Stimulated activated CD4-positive, alpha-beta T cell treated with anti-CD3 and anti-CD28 coated beads, TNF-alpha, amount 100 ng/mL, for 48 hours (primary cell): Measurements from ENCODE around the gene PEX5.
"Not testable (repeated sequence)": the region's sequence is repeated elsewhere in the genome, so short reads cannot be mapped to it uniquely, and the experiment has no call there.

Experiments
- DNase-seq, 3 donors: peaks; one replicate each; pipeline ENCODE4 v3.0.0-alpha.2; 2020; ENCODE audit warnings: low read depth in 3 of 3

PEX5 gene

DNA sequence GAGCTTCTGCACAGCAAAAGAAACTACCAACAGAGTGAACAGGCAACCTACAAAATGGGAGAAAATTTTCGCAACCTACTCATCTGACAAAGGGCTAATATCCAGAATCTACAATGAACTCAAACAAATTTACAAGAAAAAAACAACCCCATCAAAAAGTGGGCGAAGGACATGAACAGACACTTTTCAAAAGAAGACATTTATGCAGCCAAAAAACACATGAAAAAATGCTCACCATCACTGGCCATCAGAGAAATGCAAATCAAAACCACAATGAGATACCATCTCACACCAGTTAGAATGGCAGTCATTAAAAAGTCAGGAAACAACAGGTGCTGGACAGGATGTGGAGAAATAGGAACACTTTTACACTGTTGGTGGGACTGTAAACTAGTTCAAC is 24.3 kb downstream of the PEX5 start:
- not testable (repeated sequence) for DNase-seq

DNA sequence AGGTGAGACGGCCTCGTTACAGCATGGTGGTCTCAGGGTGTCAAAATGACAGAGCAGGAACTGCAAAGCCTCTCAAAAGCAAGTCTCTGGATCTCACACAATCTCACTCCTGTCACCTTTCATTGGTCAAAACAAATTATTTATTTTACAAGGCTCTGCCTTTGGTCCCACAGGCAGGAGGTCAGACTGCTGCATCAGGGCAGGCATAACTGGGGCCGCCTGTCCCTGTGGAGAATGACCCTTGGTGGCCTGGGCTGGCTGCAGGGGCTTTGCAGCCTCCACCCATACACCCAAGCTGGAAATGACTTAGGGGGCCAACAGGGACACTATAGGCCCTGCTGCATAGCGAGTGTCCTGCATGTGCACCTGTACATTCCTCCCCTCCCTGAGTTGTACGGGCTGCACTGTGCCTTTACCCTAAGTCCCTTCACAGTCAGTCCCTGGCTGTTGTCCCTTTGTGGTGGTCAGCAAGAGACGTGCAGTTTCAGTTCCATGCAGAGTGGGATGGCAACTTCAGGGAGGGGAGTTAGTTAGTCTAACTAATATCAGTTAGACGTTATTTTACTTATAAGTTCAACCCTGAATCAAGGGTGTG is 28.1 kb downstream of the PEX5 start:
- no peak for DNase-seq

DNA sequence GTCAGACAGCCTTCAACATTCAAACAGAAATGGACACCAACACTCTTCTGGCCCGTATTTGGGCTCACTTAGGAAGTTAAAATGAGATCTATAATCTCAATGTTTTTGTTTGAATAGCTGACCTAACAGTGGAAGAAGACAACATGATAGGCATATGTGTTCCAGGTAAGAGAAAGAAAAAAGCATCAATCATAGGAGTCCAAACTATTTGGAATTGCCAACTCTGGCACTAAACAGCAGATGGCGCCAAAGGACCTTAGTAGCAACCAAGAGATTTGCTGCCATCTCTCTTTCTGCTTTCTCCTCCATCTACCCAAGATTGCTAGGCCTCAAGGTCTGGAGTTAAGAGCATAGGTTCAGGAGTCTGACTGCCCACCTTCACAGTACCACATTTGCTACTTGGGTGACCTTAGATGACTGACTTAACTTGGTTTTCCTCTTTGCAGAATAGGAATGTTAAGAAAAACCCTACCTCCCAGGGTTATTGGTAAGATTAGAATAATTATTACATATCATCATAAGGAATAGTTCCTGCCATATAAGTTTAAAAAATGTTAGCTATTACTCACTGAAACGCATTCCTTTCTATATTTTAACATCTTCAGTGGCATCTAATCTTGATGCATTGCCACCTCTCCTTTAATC is 30.2 kb downstream of the PEX5 start:
- DNase-seq = peak; percentile 43 to 76 (median 55)

DNA sequence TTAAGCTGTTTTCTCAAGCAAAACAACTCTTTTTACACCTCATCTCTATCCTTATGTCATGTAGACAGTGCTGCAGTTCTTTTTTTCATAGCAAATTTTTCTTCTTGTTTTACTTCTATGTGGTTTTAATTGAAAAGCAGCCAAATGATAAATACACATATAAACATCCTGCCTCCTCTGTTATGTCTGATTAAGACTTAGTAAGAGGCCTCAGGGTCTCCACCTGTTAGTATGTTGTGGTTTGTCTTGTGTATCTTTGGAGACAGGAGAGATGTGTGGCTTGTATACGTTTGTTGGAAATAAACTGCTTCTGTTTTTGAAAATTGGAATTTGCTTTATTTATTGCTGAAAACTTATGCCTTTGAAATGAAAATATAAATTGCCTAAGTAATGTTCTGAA is 32.0 kb downstream of the PEX5 start:
- no peak for DNase-seq

DNA sequence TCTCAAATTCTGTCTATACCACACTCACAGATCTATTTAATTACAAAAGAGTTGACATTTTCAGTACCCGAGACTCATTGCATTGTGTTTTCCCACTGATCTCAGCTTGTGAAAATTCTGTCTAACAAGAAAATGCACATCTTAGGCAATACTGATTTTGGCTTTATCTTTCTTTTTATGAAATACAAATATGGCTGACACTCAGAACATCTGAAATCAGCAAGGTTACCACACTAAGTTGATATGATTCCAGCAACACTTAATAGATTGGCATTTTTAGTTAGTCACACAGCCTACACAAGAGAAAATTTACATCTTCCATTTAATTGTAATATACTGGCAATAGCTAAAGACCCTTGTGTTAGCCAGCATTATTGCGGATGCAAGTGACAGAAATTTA is 40.3 kb downstream of the PEX5 start:
- DNase-seq = no peak

DNA sequence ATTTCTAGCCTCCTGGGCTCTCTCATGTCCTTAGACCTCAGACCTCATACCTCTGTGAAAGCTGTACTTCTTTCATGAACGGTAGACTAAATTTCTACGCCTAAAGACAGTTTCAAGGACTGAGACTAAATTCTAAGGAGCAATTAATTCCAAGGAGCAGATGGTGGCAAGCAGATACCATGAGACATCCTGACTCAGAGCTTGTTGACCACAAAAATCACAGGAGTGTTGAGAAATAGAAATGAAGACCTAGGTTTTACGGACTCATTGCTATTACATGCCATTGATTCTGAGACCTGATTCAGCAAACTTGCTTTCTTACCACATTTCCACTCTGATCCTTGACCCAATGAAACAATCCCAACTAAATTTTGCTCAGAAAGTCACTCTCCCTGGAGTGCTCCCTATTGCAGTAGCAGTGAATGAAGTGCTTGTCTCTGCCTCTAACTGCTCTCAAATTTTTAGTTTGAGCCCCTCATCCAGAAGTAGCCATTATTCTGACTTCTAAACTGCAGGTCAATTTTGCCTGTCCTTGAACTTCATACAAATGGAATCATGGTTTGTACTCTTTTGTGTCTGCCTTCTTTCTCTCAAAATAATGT is 52.0 kb downstream of the PEX5 start:
- no peak for DNase-seq

DNA sequence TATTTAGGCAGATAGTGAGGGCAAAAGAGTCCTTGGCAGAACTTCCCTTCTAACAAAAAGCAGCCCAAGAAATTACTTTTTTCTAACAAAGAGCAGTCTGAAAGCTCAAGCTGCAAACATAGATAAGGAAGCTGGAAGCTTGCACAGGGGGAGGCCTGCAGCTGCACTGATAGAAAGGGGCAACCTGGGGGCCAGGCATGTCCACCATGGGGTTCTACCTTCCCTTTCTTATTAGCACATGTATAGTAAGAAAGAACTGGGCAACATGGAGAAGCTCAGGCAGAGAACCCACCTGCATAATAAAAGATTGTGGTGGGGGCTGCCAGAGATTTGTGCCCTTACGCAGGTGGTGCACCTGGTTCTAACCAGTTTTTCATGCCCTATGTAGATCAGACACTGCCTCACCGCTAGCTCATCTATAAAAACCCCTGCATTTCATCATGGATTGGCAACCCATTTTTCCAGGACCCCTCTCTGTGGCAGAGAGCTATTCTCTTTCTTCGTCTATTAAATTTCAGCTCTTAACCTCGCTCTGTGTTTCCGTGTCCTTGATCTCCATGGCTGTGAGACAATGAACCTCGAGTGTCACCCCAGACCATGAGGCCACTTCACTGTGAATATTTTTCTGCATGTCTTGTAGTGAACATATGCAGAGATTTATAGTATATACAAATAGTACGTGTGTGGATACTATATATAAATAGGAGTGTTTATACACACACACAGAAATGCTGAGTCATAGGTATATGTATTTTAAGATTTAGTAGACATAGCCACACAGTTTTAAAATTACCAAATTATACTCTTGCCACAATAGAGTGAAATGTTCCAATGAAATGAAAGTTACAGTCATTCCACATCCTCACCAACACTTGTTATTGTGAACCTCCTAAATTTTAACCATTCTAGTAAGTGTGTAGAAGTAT is 53.0 kb downstream of the PEX5 start:
- DNase-seq = no peak

DNA sequence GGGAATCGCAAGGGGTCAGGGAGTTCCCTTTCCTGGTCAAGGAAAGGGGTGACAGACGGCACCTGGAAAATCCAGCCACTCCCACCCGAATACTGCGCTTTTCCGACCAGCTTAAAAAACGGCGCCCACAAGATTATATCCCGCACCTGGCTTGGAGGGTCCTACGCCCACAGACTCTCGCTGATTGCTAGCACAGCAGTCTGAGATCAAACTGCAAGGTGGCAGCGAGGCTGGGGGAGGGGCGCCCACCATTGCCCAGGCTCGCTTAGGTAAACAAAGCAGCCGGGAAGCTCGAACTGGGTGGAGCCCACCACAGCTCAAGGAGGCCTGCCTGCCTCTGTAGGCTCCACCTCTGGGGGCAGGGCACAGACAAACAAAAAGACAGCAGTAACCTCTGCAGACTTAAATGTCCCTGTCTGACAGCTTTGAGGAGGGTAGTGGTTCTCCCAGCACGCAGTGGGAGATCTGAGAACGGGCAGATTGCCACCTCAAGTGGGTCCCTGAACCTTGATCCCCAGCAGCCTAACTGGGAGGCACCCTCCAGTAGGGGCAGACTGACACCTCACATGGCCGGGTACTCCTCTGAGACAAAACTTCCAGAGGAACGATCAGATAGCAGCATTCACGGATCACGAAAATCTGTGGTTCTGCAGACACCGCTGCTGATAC is 62.0 kb downstream of the PEX5 start:
- not testable (repeated sequence) for DNase-seq

DNA sequence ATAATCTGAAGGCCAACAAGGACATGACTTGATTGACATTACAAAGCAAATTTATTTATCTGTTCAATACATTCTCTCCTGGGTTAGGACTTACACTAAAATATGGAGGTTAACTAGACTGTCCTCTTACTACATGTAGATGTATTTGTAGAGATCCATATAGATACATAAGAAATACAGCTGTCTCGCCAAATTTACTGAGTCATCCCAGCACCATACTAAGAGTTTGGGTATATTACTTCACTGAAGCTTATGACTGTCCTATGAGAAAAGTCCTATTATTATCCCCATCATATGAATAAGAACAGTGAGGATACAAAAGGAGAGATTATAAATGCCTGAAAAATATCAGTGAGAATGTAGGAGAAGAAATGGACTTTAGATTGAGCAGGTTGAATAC is 69.6 kb downstream of the PEX5 start:
- DNase-seq = no peak
